ENCODE results near the gene CRYZL1.

Gene CRYZL1

DNA sequence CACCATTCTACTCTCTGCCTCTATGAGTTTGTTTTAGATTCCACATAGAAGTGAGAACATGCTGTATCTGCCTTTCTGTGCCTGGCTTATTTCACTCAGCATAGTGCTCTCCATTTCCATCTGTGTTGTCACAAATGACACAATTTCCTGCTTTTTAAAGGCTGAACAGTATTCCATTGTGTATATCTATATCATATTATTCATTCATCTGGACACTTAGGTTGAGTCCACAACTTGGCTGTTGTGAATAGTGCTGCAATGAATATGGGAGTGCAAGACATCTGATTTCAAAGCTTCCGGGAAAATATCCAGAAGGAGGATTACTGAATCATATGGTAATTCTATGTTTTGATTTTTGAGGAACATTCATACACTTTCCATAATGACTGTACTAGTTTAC is 33.0 kb downstream of the CRYZL1 start:
- H3K27me3 ChIP-seq (ENCODE audit: control insufficient read depth, insufficient read depth, low read length): no peaks in the 10 kb centered on the region
- no peaks in the 10 kb centered on the region for H3K4me1 ChIP-seq
- H3K9ac ChIP-seq: no peak overlapping the region
- no peaks in the 10 kb centered on the region for H3K36me3 ChIP-seq (ENCODE audit: control insufficient read depth, insufficient read depth, low read length)
- no peaks in the 10 kb centered on the region for H3K9me3 ChIP-seq (ENCODE audit: control insufficient read depth, low read length)
- no peak overlapping the region for H3K27ac ChIP-seq
- TF ChIP-seq CTCF (IDR thresholded peaks at IDR 0.05): no peak
- H3K4me2 ChIP-seq (ENCODE audit: low read length): no peak overlapping the region
- H3K4me3 ChIP-seq (ENCODE audit: low read depth, low read length): no peak overlapping the region
- H3K79me2 ChIP-seq: no peaks in the 10 kb centered on the region
- H2AFZ ChIP-seq: no peak overlapping the region

DNA sequence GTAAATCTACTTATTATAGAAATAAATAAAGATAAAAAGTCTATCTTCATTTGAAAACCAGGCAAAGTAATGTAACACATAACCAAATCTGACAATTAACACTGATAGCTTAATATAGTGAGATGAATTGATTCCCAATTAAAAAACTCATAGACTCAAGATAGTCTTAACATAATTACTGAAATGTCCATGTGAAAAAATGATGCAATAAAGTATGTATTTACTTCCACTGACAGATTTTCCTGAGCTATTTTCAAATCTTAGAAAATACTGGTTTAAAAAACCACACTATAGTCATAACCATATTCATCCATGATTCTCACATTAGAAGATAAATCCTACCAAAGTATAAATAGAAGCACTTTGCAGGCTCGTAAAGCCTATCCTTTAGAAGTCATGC is 43.5 kb downstream of the CRYZL1 start:
- Histone ChIP-seq H2AFZ (no peak overlapping the region), H3K4me2 (ENCODE audit: low read length) (no peak overlapping the region), H3K9me3 (ENCODE audit: control insufficient read depth, low read length) (no peaks in the 10 kb centered on the region), H3K27me3 (ENCODE audit: control insufficient read depth, insufficient read depth, low read length) (no peaks in the 10 kb centered on the region), H3K4me1 (no peaks in the 10 kb centered on the region), H3K36me3 (ENCODE audit: control insufficient read depth, insufficient read depth, low read length) (no peaks in the 10 kb centered on the region), H3K9ac (no peak overlapping the region), H3K27ac (no peak overlapping the region), H3K4me3 (ENCODE audit: low read depth, low read length) (no peak overlapping the region), H3K79me2 (no peaks in the 10 kb centered on the region)
- TF ChIP-seq CTCF (IDR thresholded peaks at IDR 0.05): no peak

DNA sequence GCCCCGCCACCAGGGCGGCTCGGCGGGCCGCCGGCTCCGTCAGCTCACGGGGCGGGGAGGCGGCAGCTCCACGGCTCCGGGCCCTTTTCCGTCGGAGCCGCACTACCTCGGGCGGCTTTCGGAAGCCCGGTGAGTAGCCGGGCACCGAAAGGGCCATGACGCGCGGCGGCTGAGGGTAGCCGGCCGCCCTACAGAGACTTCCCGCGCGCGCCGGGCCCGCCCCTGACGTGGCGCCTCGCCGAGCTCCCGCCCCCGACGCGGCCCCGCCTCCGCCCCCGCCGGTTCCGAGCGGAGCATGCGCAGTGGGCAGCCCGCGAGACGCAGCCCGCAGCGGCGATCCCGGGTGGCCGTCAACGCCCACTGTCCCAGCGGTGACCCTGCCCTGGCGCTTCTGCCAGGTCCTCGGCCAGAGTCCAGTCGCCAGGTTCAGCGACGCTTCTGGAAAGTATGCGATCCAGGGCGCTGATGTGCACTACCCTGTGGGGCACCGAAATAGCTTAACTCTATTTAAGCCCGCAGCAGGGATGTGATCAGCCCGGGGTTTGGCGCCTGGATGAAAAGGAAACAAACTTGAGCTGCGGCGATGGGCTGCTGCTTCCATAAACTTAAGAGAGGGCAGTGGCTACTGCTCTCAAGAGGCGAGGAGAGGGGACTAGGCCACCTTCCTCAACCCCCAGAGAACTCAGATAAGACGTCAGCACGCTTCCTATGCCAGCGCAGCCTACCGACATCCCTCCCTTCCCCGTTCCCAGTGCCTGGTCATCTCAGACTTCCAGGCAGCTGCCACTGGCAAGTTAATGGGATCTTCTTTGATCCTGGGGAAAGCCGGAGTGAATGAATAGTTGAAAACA is 52.8 kb downstream of the CRYZL1 start, which contains the start of gene DONSON:
DONSON (minus strand) TSS at position 200 of the 851 bp plus-strand sequence; CDS start at position 157, 43 bp downstream.
- Histone ChIP-seq H2AFZ (peak within 1 kb of the TSS; percentile 85), H3K4me3 (ENCODE audit: low read depth, low read length) (peak within 1 kb of the TSS; percentile 79), H3K27ac (peak within 1 kb of the TSS; percentile 76), H3K27me3 (ENCODE audit: control insufficient read depth, insufficient read depth, low read length) (no peaks in the 10 kb centered on the region), H3K9me3 (ENCODE audit: control insufficient read depth, low read length) (no peaks in the 10 kb centered on the region), H3K36me3 (ENCODE audit: control insufficient read depth, insufficient read depth, low read length) (no peaks in the 10 kb centered on the region), H3K4me1 (no peaks in the 10 kb centered on the region), H3K9ac (no peak within 1 kb of the TSS), H3K79me2 (no peaks in the 10 kb centered on the region), H3K4me2 (ENCODE audit: low read length) (peak within 1 kb of the TSS; percentile 93)
- TF ChIP-seq CTCF (IDR thresholded peaks at IDR 0.05): no peak

- H3K36me3 ChIP-seq (ENCODE audit: control insufficient read depth, insufficient read depth, low read length): no peaks in the 10 kb centered on the region
- H3K27me3 ChIP-seq (ENCODE audit: control insufficient read depth, insufficient read depth, low read length): no peaks in the 10 kb centered on the region
- peak overlapping the region; percentile 93 for H3K4me2 ChIP-seq (ENCODE audit: low read length)
- peak overlapping the region; percentile 75 for H2AFZ ChIP-seq
- peak overlapping the region; percentile 68 for H3K4me3 ChIP-seq (ENCODE audit: low read depth, low read length)
- H3K9me3 ChIP-seq (ENCODE audit: control insufficient read depth, low read length): no peaks in the 10 kb centered on the region
- H3K27ac ChIP-seq: peak overlapping the region; percentile 54
- H3K4me1 ChIP-seq: no peaks in the 10 kb centered on the region
- H3K9ac ChIP-seq: no peak overlapping the region
- no peaks in the 10 kb centered on the region for H3K79me2 ChIP-seq
- no peak for TF ChIP-seq CTCF (IDR thresholded peaks at IDR 0.05)
Observed at GRCh38 chr21:33587792-33588484, 53.6 kb downstream of the CRYZL1 start.

All from parathyroid adenoma (tissue), 2 donors.